Stimulated activated CD8-positive, alpha-beta memory T cell treated with anti-CD3 and anti-CD28 coated beads, Interleukin-12 subunit alpha, Interleukin-12 subunit beta, amount 100 ng/mL, for 4 hours (primary cell): ENCODE results near the gene ZBTB37.
"Not testable (repeated sequence)": the region's sequence is repeated elsewhere in the genome, so short reads cannot be mapped to it uniquely, and the experiment has no call there.

Source experiments
- DNase-seq: peaks from one replicate; pipeline ENCODE4 v3.0.0-alpha.2; 2020; ENCODE audit warnings: low read depth

Gene ZBTB37

GRCh38 chr1:173865468-173866164 lies 2.6 kb upstream of the ZBTB37 start:
- no peak for DNase-seq

GRCh38 chr1:173866413-173867115 lies 1.6 kb upstream of the ZBTB37 start:
- no peak for DNase-seq

GRCh38 chr1:173867141-173867752 lies 933 bp upstream of the ZBTB37 start:
- no peak for DNase-seq

GRCh38 chr1:173867753-173868265 lies 371 bp upstream of the ZBTB37 start, which contains the start of gene GAS5:
Gene GAS5 (minus strand): TSS chr1:173867989.
- peak; percentile 98 for DNase-seq

GRCh38 chr1:173869021-173869359 lies 810 bp downstream of the ZBTB37 start:
- DNase-seq, result no peak

- DNase-seq, result no peak
Observed at GRCh38 chr1:173870252-173871075, 2.3 kb downstream of the ZBTB37 start.

- no peak for DNase-seq
Observed at GRCh38 chr1:173871091-173871490, 2.9 kb downstream of the ZBTB37 start.

GRCh38 chr1:173871500-173871899 lies 3.3 kb downstream of the ZBTB37 start:
- no peak for DNase-seq

GRCh38 chr1:173876732-173877131 lies 8.6 kb downstream of the ZBTB37 start:
- no peak for DNase-seq

GRCh38 chr1:173878251-173878650 lies 10.1 kb downstream of the ZBTB37 start:
- no peak for DNase-seq

- DNase-seq, result not testable (repeated sequence)
Observed at GRCh38 chr1:173881117-173881516, 12.9 kb downstream of the ZBTB37 start.

GRCh38 chr1:173884701-173885100 lies 16.5 kb downstream of the ZBTB37 start:
- DNase-seq, result no peak

GRCh38 chr1:173886746-173887611 lies 18.8 kb downstream of the ZBTB37 start:
- DNase-seq, result no peak

- DNase-seq, result no peak
Observed at GRCh38 chr1:173887627-173888026, 19.4 kb downstream of the ZBTB37 start.

- DNase-seq, result no peak
Observed at GRCh38 chr1:173888749-173889148, 20.6 kb downstream of the ZBTB37 start.

GRCh38 chr1:173889885-173890284 lies 21.7 kb downstream of the ZBTB37 start:
- DNase-seq, result no peak

GRCh38 chr1:173893611-173894010 lies 25.4 kb downstream of the ZBTB37 start:
- no peak for DNase-seq

GRCh38 chr1:173894189-173894588 lies 26.0 kb downstream of the ZBTB37 start:
- no peak for DNase-seq

GRCh38 chr1:173900427-173900826 lies 32.2 kb downstream of the ZBTB37 start:
- no peak for DNase-seq

GRCh38 chr1:173900992-173901391 lies 32.8 kb downstream of the ZBTB37 start:
- no peak for DNase-seq

GRCh38 chr1:173903827-173904531 lies 35.8 kb downstream of the ZBTB37 start:
- DNase-seq, result no peak
